Measurements from ENCODE around the gene ADAMTS12. TPM values are rescaled to one million over a fixed set of nuclear protein-coding genes. Genes with fewer than 3 reads are reported as not detected.
A peak's percentile ranks its signal among the peaks of the same experiment; 100 is the strongest.

ADAMTS12 gene
- total and polyA plus RNA-seq, 5 donors from 2014 or later = not detected

DNA sequence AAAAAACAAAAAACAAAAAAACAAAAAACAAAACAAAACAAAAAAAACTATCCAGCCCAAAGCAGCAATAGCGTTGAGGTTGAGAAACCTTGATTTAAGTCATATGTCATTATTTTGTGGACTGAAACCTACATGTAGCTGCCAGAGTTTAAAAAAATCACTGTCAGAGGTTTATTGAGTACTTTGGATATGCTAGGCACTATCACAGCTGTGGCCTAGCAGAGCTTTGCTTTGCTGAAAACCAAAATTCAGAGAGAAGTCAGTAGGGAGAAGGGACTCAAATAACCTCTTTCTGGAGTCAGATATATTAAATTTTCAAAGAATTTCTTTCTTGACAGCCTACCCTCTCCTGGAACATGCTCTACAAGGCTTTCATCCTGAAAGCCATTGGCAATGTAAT lies 299.5 kb downstream of the ADAMTS12 start:
- H3K4me3 ChIP-seq (ENCODE audit: low read depth, low read length) = no peak overlapping the region
- ATAC-seq (ENCODE audit: low read depth in 2 of 2) (no peak), DNase-seq (no peak)
- H3K27ac ChIP-seq (ENCODE audit: insufficient read depth, low read length, poor library complexity, severe bottlenecking) = no peak overlapping the region
- H3K36me3 ChIP-seq (ENCODE audit: control insufficient read depth, insufficient read depth, low read length) = no peaks in the 10 kb centered on the region
- Mint-ChIP-seq H3K27me3 (no peaks in the 10 kb centered on the region), H3K4me3 (no peak overlapping the region), H3K9me3 (no peaks in the 10 kb centered on the region), H3K27ac (no peak overlapping the region), H3K4me1 (no peaks in the 10 kb centered on the region), H3K36me3 (no peaks in the 10 kb centered on the region)
- no peaks in the 10 kb centered on the region for H3K27me3 ChIP-seq (ENCODE audit: control insufficient read depth, insufficient read depth, low read length)
- no peaks in the 10 kb centered on the region for H3K9me3 ChIP-seq (ENCODE audit: control insufficient read depth in 2 of 2, low read length in 2 of 2)
- no peaks in the 10 kb centered on the region for H3K4me1 ChIP-seq (ENCODE audit: control insufficient read depth, insufficient read depth, low read length, poor library complexity, severe bottlenecking)

DNA sequence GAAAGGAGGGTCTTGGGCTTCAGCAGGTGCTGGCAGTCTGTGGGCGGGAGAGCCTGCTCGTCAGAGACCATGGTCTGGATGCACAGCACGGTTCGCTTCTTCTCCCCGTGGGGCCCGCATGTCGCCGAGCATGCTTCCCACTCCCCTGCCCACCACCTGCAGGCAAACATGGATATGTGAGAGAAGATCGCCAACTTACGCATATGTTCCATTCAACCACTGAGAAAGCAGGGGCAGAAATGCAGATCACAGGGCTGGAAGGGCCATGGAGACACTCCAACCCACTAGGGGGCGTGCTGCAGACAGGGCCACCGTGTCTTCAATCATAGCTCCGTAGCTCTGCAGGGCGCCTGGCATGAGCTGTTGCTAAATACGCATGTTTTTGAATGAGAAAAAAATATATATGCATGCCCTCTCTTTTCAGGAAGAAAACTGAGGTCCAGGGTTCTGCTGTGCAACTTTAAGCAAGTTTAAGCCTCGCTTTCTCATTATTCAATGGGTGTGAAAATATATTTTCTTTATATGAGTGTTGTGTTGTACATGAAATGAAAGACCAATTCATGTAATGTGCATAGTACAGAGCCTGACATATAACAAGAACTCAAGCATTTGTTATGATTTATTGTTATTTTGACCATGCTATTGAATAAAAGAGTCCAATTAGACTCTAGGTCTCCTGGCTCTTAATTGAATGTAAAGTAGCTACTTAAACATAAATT lies 303.0 kb downstream of the ADAMTS12 start:
- no peaks in the 10 kb centered on the region for H3K4me1 ChIP-seq (ENCODE audit: control insufficient read depth, insufficient read depth, low read length, poor library complexity, severe bottlenecking)
- no peaks in the 10 kb centered on the region for H3K27me3 Mint-ChIP-seq
- no peak overlapping the region for H3K4me3 Mint-ChIP-seq
- DNase-seq (peak in 1 of 3 donors; percentile 32), ATAC-seq (ENCODE audit: low read depth in 2 of 2) (no peak)
- H3K9me3 ChIP-seq (ENCODE audit: control insufficient read depth in 2 of 2, low read length in 2 of 2) = no peaks in the 10 kb centered on the region
- no peak overlapping the region for H3K27ac ChIP-seq (ENCODE audit: insufficient read depth, low read length, poor library complexity, severe bottlenecking)
- H3K4me3 ChIP-seq (ENCODE audit: low read depth, low read length) = no peak overlapping the region
- no peak overlapping the region for H3K27ac Mint-ChIP-seq
- no peaks in the 10 kb centered on the region for H3K4me1 Mint-ChIP-seq
- no peaks in the 10 kb centered on the region for H3K36me3 ChIP-seq (ENCODE audit: control insufficient read depth, insufficient read depth, low read length)
- H3K36me3 Mint-ChIP-seq = no peaks in the 10 kb centered on the region
- H3K9me3 Mint-ChIP-seq = no peaks in the 10 kb centered on the region
- H3K27me3 ChIP-seq (ENCODE audit: control insufficient read depth, insufficient read depth, low read length) = no peaks in the 10 kb centered on the region

DNA sequence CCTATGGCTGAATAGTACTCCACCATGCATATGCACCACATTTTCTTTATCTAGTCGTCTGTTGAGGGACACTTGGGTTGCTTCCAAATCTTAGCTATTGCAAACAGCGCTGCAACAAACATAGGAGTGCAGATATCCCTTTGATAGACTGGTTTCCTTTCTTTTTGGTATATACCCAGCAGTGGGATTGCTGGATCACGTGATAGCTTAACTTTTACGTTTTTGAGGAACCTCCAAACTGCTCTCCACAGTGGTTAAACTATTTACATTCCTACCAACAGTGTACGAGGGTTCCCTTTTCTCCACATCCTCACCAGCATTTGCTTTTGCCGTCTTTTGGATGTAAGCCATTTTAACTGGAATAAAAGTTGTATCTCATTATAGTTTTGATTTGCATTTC lies 308.5 kb downstream of the ADAMTS12 start:
- no peak for ATAC-seq (ENCODE audit: low read depth in 2 of 2)

DNA sequence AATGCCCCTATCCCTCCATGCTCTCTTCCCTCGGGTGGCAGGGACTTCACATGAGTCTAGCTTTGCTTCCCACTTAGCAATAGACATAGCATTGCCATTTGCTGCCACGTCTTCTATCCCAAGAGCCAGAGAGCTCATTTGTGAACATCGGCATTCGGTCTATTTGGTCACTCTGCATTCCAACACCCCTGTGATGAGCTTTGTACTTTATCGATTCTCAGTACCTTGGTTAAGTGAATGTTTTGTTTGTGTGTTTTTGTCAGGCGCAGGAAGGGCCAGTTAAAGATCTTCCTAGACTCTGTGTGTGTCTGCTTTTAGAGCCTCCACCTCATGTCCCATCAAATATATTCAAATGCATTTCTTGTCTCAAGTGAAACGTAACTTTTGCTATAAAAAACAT lies 309.4 kb downstream of the ADAMTS12 start:
- Mint-ChIP-seq H3K27me3 (no peaks in the 10 kb centered on the region), H3K4me1 (no peaks in the 10 kb centered on the region), H3K36me3 (no peaks in the 10 kb centered on the region), H3K9me3 (peaks cover 0 to 2% (median 0%) of the 10 kb centered on the region in 7 donors), H3K4me3 (no peak overlapping the region), H3K27ac (no peak overlapping the region)
- ATAC-seq (ENCODE audit: low read depth in 2 of 2) (no peak), DNase-seq (no peak)
- Histone ChIP-seq H3K9me3 (ENCODE audit: control insufficient read depth in 2 of 2, low read length in 2 of 2) (no peaks in the 10 kb centered on the region), H3K27me3 (ENCODE audit: control insufficient read depth, insufficient read depth, low read length) (peaks cover 2% of the 10 kb centered on the region), H3K4me1 (ENCODE audit: control insufficient read depth, insufficient read depth, low read length, poor library complexity, severe bottlenecking) (no peaks in the 10 kb centered on the region), H3K27ac (ENCODE audit: insufficient read depth, low read length, poor library complexity, severe bottlenecking) (no peak overlapping the region), H3K36me3 (ENCODE audit: control insufficient read depth, insufficient read depth, low read length) (no peaks in the 10 kb centered on the region), H3K4me3 (ENCODE audit: low read depth, low read length) (no peak overlapping the region)

More for the DNA sequence above, 308.5 kb downstream of the ADAMTS12 start:
- Mint-ChIP-seq H3K36me3 (no peaks in the 10 kb centered on the region), H3K27me3 (no peaks in the 10 kb centered on the region), H3K9me3 (peaks cover 0 to 2% (median 0%) of the 10 kb centered on the region in 7 donors), H3K4me3 (no peak overlapping the region), H3K4me1 (no peaks in the 10 kb centered on the region), H3K27ac (no peak overlapping the region)
- H3K27ac ChIP-seq (ENCODE audit: insufficient read depth, low read length, poor library complexity, severe bottlenecking) = no peak overlapping the region
- no peaks in the 10 kb centered on the region for H3K9me3 ChIP-seq (ENCODE audit: control insufficient read depth in 2 of 2, low read length in 2 of 2)
- H3K27me3 ChIP-seq (ENCODE audit: control insufficient read depth, insufficient read depth, low read length) = peaks cover 2% of the 10 kb centered on the region
- no peaks in the 10 kb centered on the region for H3K4me1 ChIP-seq (ENCODE audit: control insufficient read depth, insufficient read depth, low read length, poor library complexity, severe bottlenecking)
- no peak overlapping the region for H3K4me3 ChIP-seq (ENCODE audit: low read depth, low read length)
- no peak for DNase-seq
- no peaks in the 10 kb centered on the region for H3K36me3 ChIP-seq (ENCODE audit: control insufficient read depth, insufficient read depth, low read length)

DNA sequence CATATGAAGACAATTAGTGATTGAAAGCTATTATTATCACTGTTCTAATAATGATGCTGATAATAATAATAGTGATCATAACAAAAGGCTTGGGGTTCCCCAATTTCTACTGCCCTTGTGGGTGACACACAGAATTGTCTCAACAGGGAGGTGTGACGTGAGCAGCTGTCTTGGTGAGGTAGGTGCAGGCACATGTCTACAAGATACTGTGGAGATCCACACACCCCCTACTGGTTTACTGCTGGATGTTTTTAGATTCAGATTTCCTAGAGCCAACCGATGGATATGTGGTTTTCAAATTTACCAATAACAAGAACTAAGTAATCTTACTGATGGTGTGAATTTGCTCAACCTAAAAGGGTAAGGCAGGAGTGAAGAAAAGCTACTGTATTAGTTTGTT lies 312.0 kb downstream of the ADAMTS12 start:
- Mint-ChIP-seq H3K36me3 (no peaks in the 10 kb centered on the region), H3K4me1 (no peaks in the 10 kb centered on the region), H3K27me3 (no peaks in the 10 kb centered on the region), H3K4me3 (no peak overlapping the region), H3K27ac (no peak overlapping the region), H3K9me3 (peaks cover 0 to 2% (median 0%) of the 10 kb centered on the region in 7 donors)
- Histone ChIP-seq H3K27me3 (ENCODE audit: control insufficient read depth, insufficient read depth, low read length) (peaks cover 2% of the 10 kb centered on the region), H3K36me3 (ENCODE audit: control insufficient read depth, insufficient read depth, low read length) (no peaks in the 10 kb centered on the region), H3K4me3 (ENCODE audit: low read depth, low read length) (no peak overlapping the region), H3K27ac (ENCODE audit: insufficient read depth, low read length, poor library complexity, severe bottlenecking) (no peak overlapping the region), H3K9me3 (ENCODE audit: control insufficient read depth in 2 of 2, low read length in 2 of 2) (no peaks in the 10 kb centered on the region), H3K4me1 (ENCODE audit: control insufficient read depth, insufficient read depth, low read length, poor library complexity, severe bottlenecking) (no peaks in the 10 kb centered on the region)
- DNase-seq = no peak
- no peak for ATAC-seq (ENCODE audit: low read depth in 2 of 2)

DNA sequence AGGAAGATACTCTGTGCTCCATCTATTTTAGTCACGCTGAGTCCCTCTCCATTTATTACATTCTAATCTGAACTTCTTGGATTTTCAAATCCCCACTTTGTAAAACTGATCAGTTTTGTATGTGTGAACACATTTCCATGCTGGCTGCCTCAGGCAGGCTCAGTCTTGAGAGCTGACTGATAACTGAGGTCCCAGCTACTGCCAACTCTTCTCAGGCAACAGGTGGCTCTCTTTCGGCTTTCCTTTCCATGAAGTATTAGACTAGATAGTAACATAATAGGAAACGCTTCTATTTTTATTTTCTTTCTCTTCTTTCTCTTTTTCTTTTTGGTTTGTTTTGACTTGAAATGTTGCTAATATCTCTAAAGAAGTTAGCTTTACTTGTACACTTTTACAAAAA lies 312.6 kb downstream of the ADAMTS12 start:
- no peaks in the 10 kb centered on the region for H3K4me1 ChIP-seq (ENCODE audit: control insufficient read depth, insufficient read depth, low read length, poor library complexity, severe bottlenecking)
- no peaks in the 10 kb centered on the region for H3K9me3 ChIP-seq (ENCODE audit: control insufficient read depth in 2 of 2, low read length in 2 of 2)
- no peak overlapping the region for H3K27ac ChIP-seq (ENCODE audit: insufficient read depth, low read length, poor library complexity, severe bottlenecking)
- no peak overlapping the region for H3K4me3 ChIP-seq (ENCODE audit: low read depth, low read length)
- no peak overlapping the region for H3K27ac Mint-ChIP-seq
- H3K36me3 Mint-ChIP-seq = no peaks in the 10 kb centered on the region
- no peak overlapping the region for H3K4me3 Mint-ChIP-seq
- DNase-seq (no peak), ATAC-seq (ENCODE audit: low read depth in 2 of 2) (no peak)
- no peaks in the 10 kb centered on the region for H3K4me1 Mint-ChIP-seq
- no peaks in the 10 kb centered on the region for H3K27me3 Mint-ChIP-seq
- peaks cover 2% of the 10 kb centered on the region for H3K27me3 ChIP-seq (ENCODE audit: control insufficient read depth, insufficient read depth, low read length)
- peaks cover 0 to 2% (median 0%) of the 10 kb centered on the region in 7 donors for H3K9me3 Mint-ChIP-seq
- no peaks in the 10 kb centered on the region for H3K36me3 ChIP-seq (ENCODE audit: control insufficient read depth, insufficient read depth, low read length)

DNA sequence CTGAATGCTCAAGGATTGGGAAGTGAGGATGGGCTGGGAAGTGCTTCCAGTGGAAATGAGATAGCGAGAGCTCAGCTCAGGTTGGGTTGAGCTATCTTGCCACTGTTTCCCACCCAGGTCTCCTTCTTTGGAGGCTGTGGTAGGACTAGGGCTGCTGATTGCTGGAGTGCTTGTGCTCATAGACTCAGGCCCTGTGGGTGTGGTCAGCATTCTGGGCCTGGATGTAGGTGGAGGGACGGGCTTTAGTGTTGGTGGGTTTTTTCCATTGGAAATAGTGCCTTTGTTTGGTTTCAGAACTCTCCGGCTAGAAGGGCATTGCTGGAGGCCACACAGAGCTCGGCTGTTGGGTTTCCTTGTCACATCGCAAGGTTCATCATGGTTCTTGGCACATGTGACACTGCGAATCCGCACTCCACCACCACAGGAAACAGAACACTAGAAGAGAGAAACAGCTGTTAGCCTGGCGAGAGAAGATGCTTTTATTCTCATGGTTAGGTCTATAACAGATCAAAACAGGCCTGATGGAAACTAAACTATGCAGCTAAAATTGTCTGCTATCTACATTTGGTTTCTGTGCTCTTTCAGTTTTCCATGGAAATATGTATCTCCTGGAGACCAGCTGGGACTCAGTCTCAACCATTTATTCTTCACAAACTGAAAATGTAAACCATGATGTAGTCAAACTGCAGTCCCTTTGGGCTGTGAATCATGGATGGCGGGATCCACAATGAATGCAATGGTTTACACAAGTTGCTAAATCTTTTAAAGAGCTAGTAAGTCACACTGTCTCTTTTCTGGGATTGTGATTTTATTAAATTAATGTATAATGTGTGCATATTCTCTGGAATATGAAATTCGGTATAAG lies 314.8 kb downstream of the ADAMTS12 start:
- peaks cover 0 to 2% (median 0%) of the 10 kb centered on the region in 7 donors for H3K9me3 Mint-ChIP-seq
- no peak overlapping the region for H3K27ac ChIP-seq (ENCODE audit: insufficient read depth, low read length, poor library complexity, severe bottlenecking)
- H3K9me3 ChIP-seq (ENCODE audit: control insufficient read depth in 2 of 2, low read length in 2 of 2) = no peaks in the 10 kb centered on the region
- H3K27me3 Mint-ChIP-seq = no peaks in the 10 kb centered on the region
- no peak for DNase-seq
- no peak for ATAC-seq (ENCODE audit: low read depth in 2 of 2)
- no peaks in the 10 kb centered on the region for H3K36me3 ChIP-seq (ENCODE audit: control insufficient read depth, insufficient read depth, low read length)
- H3K27me3 ChIP-seq (ENCODE audit: control insufficient read depth, insufficient read depth, low read length) = peaks cover 2% of the 10 kb centered on the region
- H3K36me3 Mint-ChIP-seq = no peaks in the 10 kb centered on the region
- no peaks in the 10 kb centered on the region for H3K4me1 Mint-ChIP-seq
- no peaks in the 10 kb centered on the region for H3K4me1 ChIP-seq (ENCODE audit: control insufficient read depth, insufficient read depth, low read length, poor library complexity, severe bottlenecking)
- H3K4me3 Mint-ChIP-seq = no peak overlapping the region
- no peak overlapping the region for H3K4me3 ChIP-seq (ENCODE audit: low read depth, low read length)
- H3K27ac Mint-ChIP-seq = no peak overlapping the region

Measured in CD4-positive, CD25-positive, alpha-beta regulatory T cell (primary cell).